ENCODE data around the gene ALS2. TPM values are rescaled to one million over a fixed set of nuclear protein-coding genes. Genes with fewer than 3 reads are reported as not detected.

The ALS2 gene
- total and polyA plus RNA-seq, 2 experiments from 2014 or later: 10.7 to 34.9 TPM

GRCh38 chr2:201754717-201755415 is 25.9 kb downstream of the ALS2 start:
- H3K27me3 ChIP-seq: no peaks in the 10 kb centered on the region
- WGBS (ENCODE audit: low lambda C conversion rate, missing lambda C conversion rate): 87% methylated on average over 6 of the region's 6 CpGs
- H3K9me3 ChIP-seq (ENCODE audit: low read depth): no peaks in the 10 kb centered on the region
- peak overlapping the region; percentile 25 for H3K27ac ChIP-seq
- no peaks in the 10 kb centered on the region for H4K20me1 ChIP-seq (ENCODE audit: insufficient read depth, poor library complexity, severe bottlenecking)
- no peak overlapping the region for H2AFZ ChIP-seq
- H3K79me2 ChIP-seq: no peaks in the 10 kb centered on the region
- no peak overlapping the region for H3K4me3 ChIP-seq
- no peaks in the 10 kb centered on the region for H3K4me1 ChIP-seq (ENCODE audit: insufficient read depth)
- TF ChIP-seq EZH2 (IDR thresholded peaks at IDR 0.05; ENCODE audit: borderline replicate concordance) (no peak), CTCF (IDR thresholded peaks at IDR 0.05; ENCODE audit: poor library complexity) (no peak)
- no peaks in the 10 kb centered on the region for H3K36me3 ChIP-seq (replicated peaks; ENCODE audit: insufficient read depth, low read depth)
- no peaks in the 10 kb centered on the region for H3K9me2 ChIP-seq (replicated peaks; ENCODE audit: insufficient read depth)
- DNase-seq (ENCODE audit: low spot score): no peak
- H3K4me2 ChIP-seq: peak overlapping the region; percentile 25

- Histone ChIP-seq H3K27ac (no peak overlapping the region), H3K79me2 (no peaks in the 10 kb centered on the region), H3K27me3 (no peaks in the 10 kb centered on the region), H2AFZ (no peak overlapping the region), H4K20me1 (ENCODE audit: insufficient read depth, poor library complexity, severe bottlenecking) (no peaks in the 10 kb centered on the region), H3K36me3 (replicated peaks; ENCODE audit: insufficient read depth, low read depth) (no peaks in the 10 kb centered on the region), H3K9me3 (ENCODE audit: low read depth) (no peaks in the 10 kb centered on the region), H3K4me3 (no peak overlapping the region), H3K4me1 (ENCODE audit: insufficient read depth) (no peaks in the 10 kb centered on the region), H3K9me2 (replicated peaks; ENCODE audit: insufficient read depth) (no peaks in the 10 kb centered on the region), H3K4me2 (no peak overlapping the region)
- 84% methylated on average over 5 of the region's 5 CpGs for WGBS (ENCODE audit: low lambda C conversion rate, missing lambda C conversion rate)
- DNase-seq (ENCODE audit: low spot score): no peak
- TF ChIP-seq CTCF (IDR thresholded peaks at IDR 0.05; ENCODE audit: poor library complexity) (no peak), EZH2phosphoT487 (IDR thresholded peaks at IDR 0.05; ENCODE audit: low read depth, severe bottlenecking, unreplicated experiment) (no peak), EZH2 (IDR thresholded peaks at IDR 0.05; ENCODE audit: borderline replicate concordance) (no peak)
Observed at GRCh38 chr2:201751566-201751965, 29.2 kb downstream of the ALS2 start.

GRCh38 chr2:201746551-201746950 is 34.2 kb downstream of the ALS2 start:
- H4K20me1 ChIP-seq (ENCODE audit: insufficient read depth, poor library complexity, severe bottlenecking): no peaks in the 10 kb centered on the region
- no peaks in the 10 kb centered on the region for H3K4me1 ChIP-seq (ENCODE audit: insufficient read depth)
- H2AFZ ChIP-seq: no peak overlapping the region
- DNase-seq (ENCODE audit: low spot score): no peak
- H3K9me3 ChIP-seq (ENCODE audit: low read depth): no peaks in the 10 kb centered on the region
- 39% methylated on average over 6 of the region's 6 CpGs for WGBS (ENCODE audit: low lambda C conversion rate, missing lambda C conversion rate)
- H3K27me3 ChIP-seq: no peaks in the 10 kb centered on the region
- TF ChIP-seq EZH2 (IDR thresholded peaks at IDR 0.05; ENCODE audit: borderline replicate concordance): no peak
- no peak for TF ChIP-seq CTCF (IDR thresholded peaks at IDR 0.05; ENCODE audit: poor library complexity)
- no peak for TF ChIP-seq EZH2phosphoT487 (IDR thresholded peaks at IDR 0.05; ENCODE audit: low read depth, severe bottlenecking, unreplicated experiment)
- no peak overlapping the region for H3K27ac ChIP-seq
- no peaks in the 10 kb centered on the region for H3K9me2 ChIP-seq (replicated peaks; ENCODE audit: insufficient read depth)
- H3K4me2 ChIP-seq: no peak overlapping the region
- no peak overlapping the region for H3K4me3 ChIP-seq
- no peaks in the 10 kb centered on the region for H3K79me2 ChIP-seq
- no peaks in the 10 kb centered on the region for H3K36me3 ChIP-seq (replicated peaks; ENCODE audit: insufficient read depth, low read depth)
